Activated gamma-delta T cell treated with anti-CD3 and anti-CD28 coated beads, Interleukin-2, amount 50 U/mL, for 16 hours (primary cell): ENCODE data around the gene TP53TG3B.
"Not testable (repeated sequence)": the region's sequence is repeated elsewhere in the genome, so short reads cannot be mapped to it uniquely, and the experiment has no call there.

ENCODE experiments used
- DNase-seq: peaks from one replicate; pipeline ENCODE4 v3.0.0-alpha.2; 2020; ENCODE audit warnings: low read depth

TP53TG3B gene, protein sequence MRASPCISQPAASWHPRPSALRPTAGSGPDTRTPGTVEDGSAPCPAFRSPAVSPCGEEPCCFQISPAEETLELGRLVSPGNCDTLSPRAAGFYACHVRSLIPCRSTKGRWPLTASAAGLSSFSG

DNA sequence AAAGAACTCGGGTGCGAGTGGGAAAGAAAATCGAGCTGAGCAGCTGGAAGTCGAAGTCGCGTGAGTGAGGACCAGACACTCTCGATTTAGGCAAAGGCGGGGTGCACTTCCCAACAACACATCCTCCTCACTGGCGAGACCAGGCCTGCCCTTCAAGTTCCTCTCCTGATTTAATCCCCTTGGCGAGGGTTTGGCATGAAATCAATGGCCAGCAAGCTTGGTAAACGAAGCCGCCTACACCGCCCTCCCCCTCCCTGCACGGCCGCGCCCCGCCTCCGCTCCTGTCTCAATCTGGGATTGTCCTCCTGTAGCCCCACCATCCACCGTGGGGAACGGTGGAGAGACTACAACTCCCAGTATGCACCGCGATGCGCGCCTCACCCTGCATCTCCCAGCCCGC is at the start of gene TP53TG3B:
TP53TG3B (plus strand) TSS at position 301 of the 400 bp plus-strand sequence; CDS start at position 369, 68 bp downstream.
- DNase-seq, result not testable (repeated sequence)

DNA sequence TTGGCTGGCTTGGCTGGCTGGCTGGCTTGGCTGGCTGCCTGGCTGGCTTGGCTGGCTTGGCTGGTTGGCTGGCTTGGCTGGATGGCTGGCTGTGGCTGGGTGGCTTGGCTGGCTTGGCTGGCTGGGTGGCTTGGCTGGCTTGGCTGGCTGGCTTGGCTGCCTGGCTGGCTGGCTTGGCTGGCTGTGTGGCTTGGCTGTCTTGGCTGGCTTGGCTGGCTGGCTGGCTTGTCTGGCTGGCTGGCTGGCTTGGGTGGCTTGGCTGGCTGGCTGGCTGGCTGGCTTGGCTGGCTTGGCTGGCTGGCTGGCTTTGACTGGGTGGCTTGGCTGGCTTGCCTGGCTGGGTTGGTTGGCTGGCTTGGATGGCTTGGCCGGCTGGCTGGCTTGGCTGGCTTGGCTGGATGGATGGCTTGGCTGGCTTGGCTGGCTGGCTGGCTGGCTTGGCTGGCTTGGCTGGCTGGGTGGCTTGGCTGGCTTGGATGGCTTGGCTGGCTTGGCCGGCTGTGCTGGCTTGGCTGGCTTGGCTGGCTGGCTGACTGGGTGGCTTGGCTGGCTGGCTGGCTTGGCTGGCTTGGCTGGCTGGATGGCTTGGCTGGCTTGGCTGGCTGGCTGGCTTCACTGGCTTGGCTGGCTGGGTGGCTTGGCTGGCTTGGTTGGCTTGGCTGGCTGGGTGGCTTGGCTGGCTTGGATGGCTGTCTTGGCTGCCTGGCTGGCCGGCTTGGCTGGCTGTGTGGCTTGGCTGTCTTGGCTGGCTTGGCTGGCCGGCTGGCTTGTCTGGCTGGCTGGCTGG is 24.2 kb upstream of the TP53TG3B start:
- peak; percentile 51 for DNase-seq

DNA sequence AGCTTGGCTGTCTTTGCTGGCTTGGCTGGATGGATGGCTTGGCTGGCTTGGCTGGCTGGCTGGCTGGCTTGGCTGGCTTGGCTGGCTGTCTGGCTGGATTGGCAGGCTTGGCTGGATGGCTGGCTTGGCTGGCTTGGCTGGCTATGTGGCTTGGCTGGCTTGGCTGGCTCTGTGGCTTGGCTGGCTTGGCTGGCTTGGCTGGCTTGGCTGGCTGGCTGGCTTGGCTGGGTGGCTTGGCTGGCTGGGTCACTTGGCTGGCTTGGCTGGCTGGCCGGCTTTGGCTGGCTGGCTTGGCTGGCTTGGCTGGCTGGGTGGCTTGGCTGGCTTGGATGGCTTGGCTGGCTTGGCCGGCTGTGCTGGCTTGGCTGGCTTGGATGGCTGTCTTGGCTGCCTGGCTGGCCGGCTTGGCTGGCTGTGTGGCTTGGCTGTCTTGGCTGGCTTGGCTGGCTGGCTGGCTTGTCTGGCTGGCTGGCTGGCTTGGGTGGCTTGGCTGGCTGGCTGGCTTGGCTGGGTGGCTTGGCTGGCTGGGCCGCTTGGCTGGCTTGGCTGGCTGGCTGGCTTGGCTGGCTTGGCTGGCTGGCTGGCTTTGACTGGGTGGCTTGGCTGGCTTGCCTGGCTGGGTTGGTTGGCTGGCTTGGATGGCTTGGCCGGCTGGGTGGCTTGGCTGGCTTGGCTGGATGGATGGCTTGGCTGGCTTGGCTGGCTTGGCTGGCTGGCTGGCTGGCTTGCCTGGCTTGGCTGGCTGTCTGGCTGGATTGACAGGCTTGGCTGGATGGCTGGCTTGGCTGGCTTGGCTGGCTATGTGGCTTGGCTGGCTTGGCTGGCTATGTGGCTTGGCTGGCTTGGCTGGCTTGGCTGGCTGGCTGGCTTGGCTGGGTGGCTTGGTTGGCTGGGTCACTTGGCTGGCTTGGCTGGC is 22.8 kb upstream of the TP53TG3B start:
- peak; percentile 45 for DNase-seq

DNA sequence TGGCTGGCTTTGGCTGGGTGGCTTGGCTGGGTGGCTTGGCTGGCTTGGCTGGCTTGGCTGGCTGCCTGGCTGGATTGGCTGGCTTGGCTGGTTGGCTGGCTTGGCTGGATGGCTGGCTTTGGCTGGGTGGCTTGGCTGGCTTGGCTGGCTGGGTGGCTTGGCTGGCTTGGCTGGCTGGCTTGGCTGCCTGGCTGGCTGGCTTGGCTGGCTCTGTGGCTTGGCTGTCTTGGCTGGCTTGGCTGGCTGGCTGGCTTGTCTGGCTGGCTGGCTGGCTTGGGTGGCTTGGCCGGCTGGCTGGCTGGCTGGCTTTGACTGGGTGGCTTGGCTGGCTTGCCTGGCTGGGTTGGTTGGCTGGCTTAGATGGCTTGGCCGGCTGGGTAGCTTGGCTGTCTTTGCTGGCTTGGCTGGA is 22.1 kb upstream of the TP53TG3B start:
- DNase-seq, result peak; percentile 2

DNA sequence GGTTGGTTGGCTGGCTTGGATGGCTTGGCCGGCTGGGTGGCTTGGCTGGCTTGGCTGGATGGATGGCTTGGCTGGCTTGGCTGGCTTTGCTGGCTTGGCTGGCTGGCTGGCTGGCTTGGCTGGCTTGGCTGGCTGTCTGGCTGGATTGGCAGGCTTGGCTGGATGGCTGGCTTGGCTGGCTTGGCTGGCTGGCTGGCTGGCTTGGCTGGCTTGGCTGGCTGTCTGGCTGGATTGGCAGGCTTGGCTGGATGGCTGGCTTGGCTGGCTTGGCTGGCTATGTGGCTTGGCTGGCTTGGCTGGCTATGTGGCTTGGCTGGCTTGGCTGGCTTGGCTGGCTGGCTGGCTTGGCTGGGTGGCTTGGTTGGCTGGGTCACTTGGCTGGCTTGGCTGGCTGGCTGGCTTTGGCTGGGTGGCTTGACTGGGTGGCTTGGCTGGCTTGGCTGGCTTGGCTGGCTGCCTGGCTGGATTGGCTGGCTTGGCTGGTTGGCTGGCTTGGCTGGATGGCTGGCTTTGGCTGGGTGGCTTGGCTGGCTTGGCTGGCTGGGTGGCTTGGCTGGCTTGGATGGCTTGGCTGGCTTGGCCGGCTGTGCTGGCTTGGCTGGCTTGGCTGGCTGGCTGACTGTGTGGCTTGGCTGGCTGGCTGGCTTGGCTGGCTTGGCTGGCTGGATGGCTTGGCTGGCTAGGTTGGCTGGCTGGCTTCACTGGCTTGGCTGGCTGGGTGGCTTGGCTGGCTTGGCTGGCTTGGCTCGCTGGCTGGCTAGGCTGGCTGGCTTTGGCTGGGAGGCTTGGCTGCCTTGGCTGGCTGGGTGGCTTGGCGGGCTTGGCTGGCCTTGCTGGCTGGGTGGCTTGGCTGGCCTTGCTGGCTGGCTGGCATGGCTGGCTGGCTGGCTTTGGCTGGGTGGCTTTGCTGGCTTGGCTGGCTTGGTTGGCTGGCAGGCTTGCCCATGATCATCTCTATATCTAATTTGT is 21.3 kb upstream of the TP53TG3B start:
- peak; percentile 50 for DNase-seq
